NCI-H446 (cell line): ENCODE data around the gene JAM2.
A peak's percentile ranks its signal among the peaks of the same experiment; 100 is the strongest.
"Not testable (repeated sequence)": the region's sequence is repeated elsewhere in the genome, so short reads cannot be mapped to it uniquely, and the experiment has no call there.

Experiments used
- DNase-seq, 2 experiments: peaks; one replicate each; lab custom pipeline; 2025; lab: John Stamatoyannopoulos, UW

The JAM2 gene

GRCh38 chr21:25638660-25639550 lies at the start of gene JAM2:
Gene JAM2, plus strand, starts transcription at chr21:25639258. Its CDS starts 564 bp downstream, at chr21:25639822.
- peak; percentile 4 to 45 for DNase-seq

GRCh38 chr21:25589887-25590286 lies 49.2 kb upstream of the JAM2 start:
- no peak for DNase-seq

GRCh38 chr21:25607151-25608043 lies 31.7 kb upstream of the JAM2 start, which contains the start of gene MRPL39:
Gene MRPL39, minus strand, starts transcription at chr21:25607481. Its CDS starts 6 bp downstream, at chr21:25607475.
- peak; percentile 77 to 93 for DNase-seq

GRCh38 chr21:25608044-25608737 lies 30.9 kb upstream of the JAM2 start:
- peak; percentile 59 to 87 for DNase-seq

- DNase-seq: no peak
These were observed 24.6 kb upstream of the JAM2 start for GRCh38 chr21:25614441-25614840.

GRCh38 chr21:25615880-25616279 lies 23.2 kb upstream of the JAM2 start:
- no peak for DNase-seq

GRCh38 chr21:25619198-25619597 lies 19.9 kb upstream of the JAM2 start:
- DNase-seq: no peak

GRCh38 chr21:25624511-25624910 lies 14.5 kb upstream of the JAM2 start:
- DNase-seq: no peak

- DNase-seq: no peak
These were observed 14.0 kb upstream of the JAM2 start for GRCh38 chr21:25625036-25625435.

- not testable (repeated sequence) for DNase-seq
These were observed 13.1 kb upstream of the JAM2 start for GRCh38 chr21:25625776-25626555.

- peak in 1 of 2 experiments; percentile 33 for DNase-seq
These were observed 12.3 kb upstream of the JAM2 start for GRCh38 chr21:25626757-25627156.

GRCh38 chr21:25632296-25632695 lies 6.8 kb upstream of the JAM2 start:
- no peak for DNase-seq

GRCh38 chr21:25635310-25635709 lies 3.7 kb upstream of the JAM2 start:
- no peak for DNase-seq

- DNase-seq: no peak
These were observed 2.3 kb upstream of the JAM2 start for GRCh38 chr21:25636727-25637126.

- DNase-seq: no peak
These were observed 1.0 kb upstream of the JAM2 start for GRCh38 chr21:25637851-25638659.

- DNase-seq: peak in 1 of 2 experiments; percentile 26
These were observed 618 bp downstream of the JAM2 start for GRCh38 chr21:25639551-25640201.

- peak in 1 of 2 experiments; percentile 33 for DNase-seq
These were observed 1.3 kb downstream of the JAM2 start for GRCh38 chr21:25640202-25640942.

GRCh38 chr21:25640943-25641292 lies 1.9 kb downstream of the JAM2 start:
- DNase-seq: no peak

- no peak for DNase-seq
These were observed 4.4 kb downstream of the JAM2 start for GRCh38 chr21:25643486-25643885.
